HS-27A (cell line): Measurements from ENCODE around the gene HYAL3.
"Not testable (repeated sequence)": the region's sequence is repeated elsewhere in the genome, so short reads cannot be mapped to it uniquely, and the experiment has no call there.

Experiments used
- DNase-seq: peaks from one replicate; pipeline ENCODE4 v3.0.0-alpha.2; 2012; ENCODE audit warnings: low read depth, missing footprints

The HYAL3 gene

DNA sequence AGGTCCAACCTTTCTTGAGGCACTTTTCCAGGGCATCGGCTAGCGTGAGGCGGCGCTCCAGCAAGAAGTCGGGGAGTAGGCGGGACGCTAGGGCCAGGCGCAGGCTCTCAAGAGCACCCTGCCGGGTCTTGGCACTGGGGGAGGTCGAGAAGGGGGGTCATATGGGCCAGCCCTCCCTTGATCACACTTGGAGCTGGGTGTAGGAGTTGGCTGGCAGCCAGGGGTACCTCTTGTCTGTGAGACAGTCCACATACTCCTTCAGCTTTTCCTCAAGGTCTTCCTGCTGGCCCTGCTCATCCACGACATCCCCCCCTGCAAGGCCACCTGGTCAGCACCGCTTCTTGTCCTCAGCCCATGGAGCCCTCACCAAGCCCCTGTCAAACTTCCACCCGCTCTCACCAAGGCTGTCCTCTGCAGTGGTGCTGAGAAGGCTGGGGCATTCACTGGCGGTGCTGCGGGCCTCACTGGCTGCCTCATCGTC lies 9.0 kb downstream of the HYAL3 start:
- no peak for DNase-seq

DNA sequence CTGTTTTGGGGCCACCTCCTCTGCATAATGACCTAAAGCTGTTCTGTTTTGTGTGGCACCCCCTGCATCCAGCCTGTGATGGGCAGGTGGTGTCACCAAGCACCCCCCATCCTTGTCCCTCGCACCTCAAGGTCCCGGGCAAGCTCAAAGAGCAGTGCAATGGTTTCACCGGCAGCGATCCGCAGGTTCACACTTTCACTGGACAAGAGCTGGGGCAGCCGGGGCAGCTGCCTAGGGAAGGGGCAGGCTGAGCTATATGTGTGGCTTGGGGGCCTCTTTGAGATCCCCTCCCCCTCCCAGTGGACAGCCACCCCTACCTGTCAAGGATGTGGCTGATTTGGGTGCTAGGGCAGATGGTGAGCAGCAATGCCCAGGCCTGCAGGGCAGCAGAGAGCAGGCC lies 10.1 kb downstream of the HYAL3 start:
- no peak for DNase-seq

DNA sequence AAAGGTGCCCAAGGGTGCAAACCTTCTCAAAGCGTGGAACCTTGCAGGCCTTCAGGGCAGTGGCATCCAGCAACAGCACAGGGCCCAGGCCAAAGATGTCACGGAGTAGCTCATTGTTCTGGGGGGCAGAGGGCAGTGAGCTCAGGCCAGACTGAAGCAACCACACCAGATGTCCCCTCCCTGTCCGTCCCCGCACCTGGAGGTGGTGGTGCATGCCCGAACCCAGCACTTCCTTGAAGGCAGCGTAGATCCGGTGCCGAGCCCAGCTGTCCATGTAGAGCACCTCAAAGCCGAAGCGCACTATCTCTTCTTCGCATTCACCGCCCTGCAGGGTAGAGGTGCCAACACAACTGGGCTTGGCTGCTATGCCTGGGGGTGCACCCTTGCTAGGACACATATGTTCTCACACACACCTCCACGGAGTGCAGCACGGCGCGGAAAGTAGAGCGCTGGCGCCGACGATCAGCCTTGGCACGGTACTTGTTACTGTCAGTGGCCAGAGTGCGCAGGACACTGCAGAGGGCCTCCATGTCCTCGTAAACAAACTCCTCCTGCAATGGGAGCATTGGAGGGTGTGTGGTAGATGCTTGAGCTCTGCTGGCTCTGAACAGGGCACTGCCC lies 10.7 kb downstream of the HYAL3 start:
- DNase-seq, result no peak

DNA sequence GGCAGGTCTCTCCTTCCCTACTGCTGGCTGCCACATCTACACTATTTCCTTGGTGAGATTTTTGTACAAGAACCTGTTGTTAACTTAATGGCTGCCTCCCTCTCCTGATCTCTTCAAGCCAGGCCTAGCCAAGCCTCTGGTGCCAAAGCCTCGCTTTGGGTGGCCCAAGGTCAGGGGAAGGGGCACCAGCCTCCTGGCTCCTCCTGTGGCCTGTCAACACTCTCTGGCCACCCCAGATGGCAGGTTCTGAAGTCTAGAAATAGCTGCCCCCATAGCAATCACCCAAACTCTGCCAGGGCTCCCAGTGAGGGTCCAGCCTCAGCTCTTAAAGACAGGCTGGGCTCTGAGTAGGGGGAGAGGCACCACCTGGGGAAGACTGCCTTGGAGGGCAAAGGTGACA lies 11.9 kb downstream of the HYAL3 start:
- no peak for DNase-seq

DNA sequence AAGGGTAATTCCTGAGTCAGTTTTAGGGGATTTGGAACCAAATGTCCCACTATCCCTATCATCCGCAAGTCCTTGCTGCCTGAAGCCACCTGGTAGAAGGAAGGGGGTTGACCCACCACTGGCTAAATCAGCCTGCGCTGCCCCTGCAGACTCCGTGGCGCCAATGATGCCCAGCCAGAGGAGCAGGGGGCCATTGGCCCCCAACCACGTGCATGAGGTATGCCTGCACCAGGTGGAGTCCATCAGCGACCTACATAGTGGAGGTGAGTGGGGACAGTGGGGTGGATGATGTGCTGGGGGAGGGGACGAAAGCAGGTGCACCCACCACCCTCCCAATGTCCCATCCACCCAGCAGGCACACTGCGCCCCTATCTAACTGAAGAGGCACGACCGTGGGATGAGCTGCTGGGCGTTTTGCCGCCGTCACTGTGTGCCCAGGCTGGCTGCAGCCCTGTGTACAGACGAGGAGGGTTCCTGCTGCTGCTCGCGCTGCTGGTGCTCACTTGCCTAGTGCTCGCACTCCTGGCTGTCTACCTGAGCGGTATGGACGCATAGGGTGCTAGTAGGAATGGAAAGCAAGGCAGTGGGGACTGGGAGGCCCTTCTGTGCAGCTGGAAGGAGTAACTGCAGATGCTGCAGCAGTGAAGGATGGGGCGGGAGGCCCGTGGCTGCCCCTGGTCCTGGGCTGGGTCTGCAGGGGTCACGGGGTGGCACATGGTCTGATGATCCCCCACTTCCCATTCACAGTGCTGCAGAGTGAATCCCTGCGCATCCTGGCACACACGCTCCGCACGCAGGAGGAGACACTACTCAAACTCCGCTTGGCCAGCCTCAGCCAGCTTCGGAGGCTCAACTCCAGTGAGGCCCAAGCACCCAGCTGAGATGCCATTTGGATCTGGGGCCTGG lies 12.6 kb downstream of the HYAL3 start:
- DNase-seq, result no peak

DNA sequence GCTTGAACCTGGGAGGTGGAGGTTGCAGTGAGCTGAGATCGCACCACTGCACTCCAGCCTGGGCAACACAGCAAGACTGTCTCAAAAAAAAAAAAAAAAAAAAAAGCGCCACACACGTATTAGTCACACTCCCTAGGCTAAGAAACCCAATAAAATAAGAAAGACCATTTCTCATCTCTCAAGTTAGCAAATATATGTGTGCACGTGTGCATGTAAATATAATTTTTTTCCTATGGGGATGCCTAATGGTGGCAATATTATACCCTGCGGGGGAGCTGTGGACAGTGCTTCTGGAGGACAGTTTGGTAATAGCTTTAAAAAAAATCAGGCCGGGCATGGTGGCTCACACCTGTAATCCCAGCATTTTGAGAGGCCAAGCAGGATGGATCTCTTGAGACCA lies 15.1 kb downstream of the HYAL3 start:
- not testable (repeated sequence) for DNase-seq

DNA sequence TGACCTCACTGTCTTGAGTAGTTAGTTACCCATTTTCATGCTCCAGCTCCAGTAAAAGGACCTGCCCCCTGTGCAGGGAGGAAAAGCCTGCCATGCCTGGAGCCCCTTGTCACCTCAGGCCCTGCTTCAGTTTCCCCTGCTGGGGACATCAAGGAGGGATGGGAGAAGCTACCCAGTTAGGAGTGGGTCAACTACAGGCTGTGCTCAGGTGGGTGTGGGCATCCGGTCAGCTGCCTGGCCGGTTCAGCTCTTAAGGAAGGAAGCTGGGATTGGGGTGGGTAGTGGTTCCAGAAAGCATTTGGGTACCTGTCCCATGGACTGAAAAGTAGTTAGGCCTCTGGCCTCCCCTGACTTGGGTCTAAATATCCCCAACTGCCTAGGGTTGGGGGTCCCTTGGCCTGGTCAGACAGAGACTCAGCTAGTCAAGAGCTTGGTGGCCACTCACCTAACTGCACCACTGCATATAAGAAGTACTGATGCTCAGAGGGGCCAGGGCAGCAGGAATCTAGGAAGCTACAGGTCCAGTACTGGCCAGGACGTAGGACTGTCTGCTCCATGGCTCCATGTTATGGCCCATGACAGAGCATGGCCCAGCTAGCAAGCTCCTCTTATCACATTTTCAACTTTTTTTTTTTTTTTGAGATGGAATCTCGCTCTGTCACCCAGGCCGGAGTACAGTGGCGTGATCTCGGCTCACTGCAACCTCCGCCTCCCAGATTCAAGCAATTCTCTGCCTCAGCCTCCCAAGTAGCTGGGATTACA lies 19.8 kb downstream of the HYAL3 start:
- no peak for DNase-seq

DNA sequence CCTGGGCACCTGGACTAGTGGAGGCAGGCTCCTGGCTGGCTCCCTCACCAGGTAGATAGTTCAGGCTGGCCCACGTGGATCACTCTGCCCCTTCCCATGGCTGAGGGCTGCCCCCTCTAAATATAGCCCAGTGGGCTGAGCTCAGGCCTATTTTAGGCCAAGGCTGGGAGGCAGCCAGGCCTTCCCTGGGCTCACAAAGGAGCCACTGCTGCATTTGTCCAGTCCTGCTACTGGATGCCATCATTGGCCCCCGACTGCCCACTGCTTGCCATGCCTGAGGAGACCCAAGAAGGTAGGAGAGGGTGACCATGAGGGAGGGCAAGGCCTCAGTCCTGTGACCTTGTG lies 20.4 kb downstream of the HYAL3 start, which contains the start of gene LSMEM2:
TSS of gene LSMEM2 (plus strand) at position 208 of the 345 bp plus-strand sequence. CDS start at position 235, 27 bp downstream.
- no peak for DNase-seq

DNA sequence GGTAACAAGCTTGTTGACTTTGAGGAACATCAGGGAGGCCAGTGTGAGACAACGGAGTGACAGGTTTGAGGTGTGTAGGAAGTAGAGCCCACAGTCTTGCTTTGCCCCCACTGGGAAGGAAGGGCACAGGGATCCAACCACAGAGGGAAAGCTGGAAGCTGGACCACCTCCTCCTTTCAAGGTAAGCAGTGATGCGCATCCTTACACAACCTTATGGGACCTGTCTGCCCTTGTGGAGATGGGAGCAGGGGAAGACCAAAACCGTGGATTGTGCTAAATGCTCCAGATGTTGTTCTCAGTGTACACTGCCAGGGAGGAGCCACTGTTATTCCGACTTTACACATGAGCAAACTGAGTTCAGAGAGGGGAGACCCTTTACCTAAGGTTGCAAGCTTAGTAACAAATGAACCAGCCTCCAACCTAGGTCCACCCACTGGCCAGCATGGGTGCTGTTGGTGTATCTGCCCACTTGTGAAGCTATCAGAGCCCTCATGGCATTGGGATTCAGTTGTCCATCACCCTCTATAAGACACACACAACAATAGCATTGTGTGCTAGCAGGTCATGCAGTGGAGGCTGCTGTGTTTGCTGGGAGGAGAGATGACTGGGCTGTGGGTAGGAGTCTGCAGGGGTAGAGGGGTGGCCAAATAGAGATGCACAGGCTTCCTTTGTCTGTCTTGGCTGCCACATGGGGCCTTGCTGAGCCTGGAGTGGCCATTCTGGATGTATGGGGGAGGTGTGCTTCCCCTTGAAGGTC lies 20.9 kb downstream of the HYAL3 start:
- DNase-seq, result no peak

DNA sequence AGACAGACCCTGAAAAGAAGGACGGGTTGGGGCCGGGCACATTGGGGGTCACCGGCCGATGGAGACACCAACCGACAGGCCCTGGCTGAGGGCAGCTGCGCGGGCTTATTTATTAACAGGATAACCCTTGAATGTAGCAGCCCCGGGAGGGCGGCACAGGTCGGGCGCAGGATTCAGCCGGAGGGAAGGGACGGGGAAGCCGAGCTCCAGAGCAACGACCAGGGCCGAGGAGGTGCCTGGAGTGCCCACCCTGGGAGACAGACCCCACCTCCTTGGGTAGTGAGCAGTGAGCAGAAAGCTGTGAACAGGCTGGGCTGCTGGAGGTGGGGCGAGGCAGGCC lies 22.5 kb downstream of the HYAL3 start:
- DNase-seq, result no peak

DNA sequence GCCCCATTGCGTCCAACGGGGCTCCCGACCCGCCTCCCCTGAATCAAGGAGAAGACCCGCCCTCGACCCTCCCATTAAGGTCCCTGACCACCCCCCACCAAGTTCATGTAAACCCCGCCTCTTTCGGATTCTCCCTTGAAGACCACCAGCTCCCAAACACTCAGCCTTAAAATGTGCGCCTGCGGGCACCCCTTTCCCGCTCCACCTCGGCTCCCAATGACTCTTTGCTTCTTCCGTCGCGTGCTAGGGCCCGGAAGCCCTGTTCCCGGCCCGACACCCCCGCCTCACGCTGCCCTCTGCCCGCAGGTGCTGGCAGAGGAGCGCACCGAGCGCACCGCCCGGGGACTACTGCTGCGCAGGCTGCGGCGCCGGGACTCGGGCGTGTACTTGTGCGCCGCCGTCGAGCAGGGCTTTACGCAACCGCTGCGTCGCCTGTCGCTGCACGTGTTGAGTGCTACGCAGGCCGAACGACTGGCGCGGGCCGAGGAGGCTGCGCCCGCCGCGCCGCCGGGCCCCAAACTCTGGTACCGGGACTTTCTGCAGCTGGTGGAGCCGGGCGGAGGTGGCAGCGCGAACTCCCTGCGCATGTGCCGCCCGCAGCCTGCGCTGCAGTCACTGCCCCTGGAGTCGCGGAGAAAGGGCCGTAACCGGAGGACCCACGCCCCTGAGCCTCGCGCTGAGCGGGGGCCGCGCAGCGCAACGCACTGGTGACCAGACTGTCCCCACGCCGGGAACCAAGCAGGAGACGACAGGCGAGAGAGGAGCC lies 23.0 kb downstream of the HYAL3 start:
- no peak for DNase-seq

DNA sequence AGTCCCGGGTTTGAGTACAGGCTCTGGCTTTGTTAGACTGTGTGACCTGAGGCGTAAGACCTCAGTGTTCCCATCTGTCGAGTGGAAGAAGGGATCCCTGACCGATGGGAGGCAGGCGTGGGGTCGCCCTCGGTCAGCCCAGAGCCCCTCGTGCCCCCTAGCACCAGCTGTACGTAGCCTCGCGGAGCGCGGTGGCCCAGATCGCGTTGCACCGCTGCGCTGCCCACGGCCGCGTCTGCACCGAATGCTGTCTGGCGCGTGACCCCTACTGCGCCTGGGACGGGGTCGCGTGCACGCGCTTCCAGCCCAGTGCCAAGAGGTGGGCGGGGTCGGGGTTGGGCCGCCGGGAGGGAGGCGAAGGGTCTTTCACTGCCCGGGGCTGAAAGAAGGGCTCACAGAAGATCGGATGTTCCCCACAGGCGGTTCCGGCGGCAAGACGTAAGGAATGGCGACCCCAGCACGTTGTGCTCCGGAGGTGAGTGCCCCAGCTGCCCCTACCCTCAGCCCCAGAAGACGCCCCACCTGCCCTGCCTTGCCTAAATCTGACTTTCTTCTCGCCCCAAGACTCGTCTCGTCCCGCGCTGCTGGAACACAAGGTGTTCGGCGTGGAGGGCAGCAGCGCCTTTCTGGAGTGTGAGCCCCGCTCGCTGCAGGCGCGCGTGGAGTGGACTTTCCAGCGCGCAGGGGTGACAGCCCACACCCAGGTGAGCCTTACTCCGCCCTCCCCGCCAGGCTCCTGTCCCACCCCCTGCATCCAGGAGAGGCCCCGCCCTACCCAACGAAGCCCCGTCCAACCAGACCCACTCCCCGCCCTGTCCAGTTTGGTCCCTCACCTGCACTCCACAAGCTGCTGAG lies 23.8 kb downstream of the HYAL3 start:
- DNase-seq, result no peak

DNA sequence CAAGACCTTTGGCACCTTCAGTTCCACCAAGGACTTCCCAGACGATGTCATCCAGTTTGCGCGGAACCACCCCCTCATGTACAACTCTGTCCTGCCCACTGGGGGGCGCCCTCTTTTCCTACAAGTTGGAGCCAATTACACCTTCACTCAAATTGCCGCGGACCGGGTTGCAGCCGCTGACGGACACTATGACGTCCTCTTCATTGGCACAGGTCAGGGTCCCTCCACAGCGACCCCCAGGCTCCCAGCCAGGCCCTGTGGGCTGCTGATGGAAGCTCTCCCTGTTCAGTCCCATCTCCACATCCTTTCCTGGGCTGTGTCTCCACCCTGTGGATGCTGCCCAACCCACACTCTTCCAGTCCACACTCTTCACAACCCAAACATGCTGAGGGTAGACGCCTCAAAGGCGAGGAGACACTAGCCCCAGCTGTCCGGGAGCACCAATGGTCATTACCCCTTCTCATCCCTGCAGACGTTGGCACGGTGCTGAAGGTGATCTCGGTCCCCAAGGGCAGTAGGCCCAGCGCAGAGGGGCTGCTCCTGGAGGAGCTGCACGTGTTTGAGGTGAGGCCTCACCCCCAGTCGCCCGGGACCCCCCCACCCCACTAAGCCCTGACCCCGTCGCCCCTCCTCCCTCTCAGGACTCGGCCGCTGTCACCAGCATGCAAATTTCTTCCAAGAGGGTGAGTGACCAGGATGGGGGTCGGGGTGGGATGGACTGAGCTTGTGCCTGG lies 24.7 kb downstream of the HYAL3 start:
- DNase-seq, result no peak

DNA sequence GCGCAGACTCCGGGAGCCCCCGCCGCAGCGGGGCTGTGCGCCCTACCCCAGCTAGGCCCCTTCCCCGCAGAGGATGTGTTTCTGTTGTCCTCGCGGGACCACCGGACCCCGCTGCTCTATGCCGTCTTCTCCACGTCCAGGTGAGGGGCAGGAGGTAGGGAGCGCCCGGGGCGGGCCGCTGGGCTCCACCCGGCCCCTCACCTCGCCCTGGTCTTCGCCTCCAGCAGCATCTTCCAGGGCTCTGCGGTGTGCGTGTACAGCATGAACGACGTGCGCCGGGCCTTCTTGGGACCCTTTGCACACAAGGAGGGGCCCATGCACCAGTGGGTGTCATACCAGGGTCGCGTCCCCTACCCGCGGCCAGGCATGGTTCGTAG lies 25.5 kb downstream of the HYAL3 start:
- DNase-seq, result no peak

DNA sequence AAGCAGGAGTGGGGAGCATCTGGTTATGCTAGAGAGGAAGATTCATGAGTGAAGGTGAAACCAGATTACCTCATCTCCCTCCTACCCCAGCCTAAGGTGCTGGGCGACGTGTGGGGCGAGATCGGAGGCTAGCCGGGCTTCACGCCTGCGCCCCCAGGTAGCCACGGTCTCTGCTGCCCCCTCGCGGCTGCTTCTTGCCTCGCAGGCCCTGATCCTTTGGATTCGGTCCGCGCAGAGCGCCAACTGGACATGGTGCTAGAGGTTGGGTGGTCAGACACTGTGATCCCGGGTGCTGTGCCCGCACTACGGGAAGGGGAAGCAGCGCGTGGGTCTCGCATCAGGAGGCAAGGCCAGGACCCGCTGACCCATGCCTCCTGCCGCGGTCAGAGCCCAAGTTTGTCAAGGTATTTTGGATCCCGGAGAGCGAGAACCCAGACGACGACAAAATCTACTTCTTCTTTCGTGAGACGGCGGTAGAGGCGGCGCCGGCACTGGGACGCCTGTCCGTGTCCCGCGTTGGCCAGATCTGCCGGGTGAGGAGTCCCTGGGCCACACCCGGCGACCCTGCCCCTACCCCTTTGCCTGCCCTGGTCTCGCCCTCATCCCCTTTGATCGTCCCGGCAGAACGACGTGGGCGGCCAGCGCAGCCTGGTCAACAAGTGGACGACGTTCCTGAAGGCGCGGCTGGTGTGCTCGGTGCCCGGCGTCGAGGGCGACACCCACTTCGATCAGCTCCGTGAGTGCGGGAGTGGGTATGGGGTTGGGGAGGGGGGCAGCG lies 26.1 kb downstream of the HYAL3 start:
- no peak for DNase-seq

DNA sequence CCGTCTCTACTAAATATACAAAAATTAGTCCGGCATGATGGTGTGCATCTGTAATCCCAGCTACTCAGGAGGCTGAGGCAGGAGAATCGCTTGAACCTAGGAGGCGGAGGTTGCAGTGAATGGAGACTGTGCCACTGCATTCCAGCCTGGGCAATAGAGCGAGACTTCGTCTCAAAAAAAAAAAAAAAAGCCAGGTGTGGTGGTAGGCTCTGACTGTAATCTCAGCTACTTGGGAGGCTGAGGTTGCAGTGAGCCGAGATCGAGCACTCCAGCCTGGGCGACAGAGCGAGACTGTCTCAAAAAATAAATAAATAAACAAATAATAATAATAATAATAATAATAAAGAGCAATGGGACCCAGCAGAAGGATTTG lies 26.7 kb downstream of the HYAL3 start:
- not testable (repeated sequence) for DNase-seq

DNA sequence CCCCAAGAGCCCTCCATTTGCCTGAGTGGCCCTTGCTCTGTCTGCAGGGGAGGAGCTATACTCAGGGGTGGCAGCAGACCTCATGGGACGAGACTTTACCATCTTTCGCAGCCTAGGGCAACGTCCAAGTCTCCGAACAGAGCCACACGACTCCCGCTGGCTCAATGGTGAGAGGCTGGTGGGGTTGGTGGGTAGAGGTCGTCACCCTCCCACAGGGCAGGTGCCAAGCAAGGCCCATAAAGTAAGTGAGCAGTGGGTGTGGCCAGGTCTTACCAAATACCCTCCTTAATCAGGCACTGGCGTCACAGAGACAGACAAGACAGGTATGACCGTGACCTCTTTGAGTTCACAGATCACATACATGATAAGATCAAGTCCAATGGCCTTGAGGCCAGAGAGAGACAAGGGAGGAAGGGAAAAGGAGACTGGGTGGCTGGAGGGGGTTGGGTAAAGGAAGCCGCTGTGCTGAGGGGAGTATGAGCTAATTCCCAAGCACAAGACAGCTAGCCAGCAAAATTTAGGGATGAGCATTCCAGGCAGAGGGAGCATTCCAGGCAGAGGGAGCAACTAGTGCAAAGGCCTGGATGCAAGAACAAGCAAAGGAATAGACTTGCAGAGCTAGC lies 27.8 kb downstream of the HYAL3 start:
- DNase-seq, result no peak

DNA sequence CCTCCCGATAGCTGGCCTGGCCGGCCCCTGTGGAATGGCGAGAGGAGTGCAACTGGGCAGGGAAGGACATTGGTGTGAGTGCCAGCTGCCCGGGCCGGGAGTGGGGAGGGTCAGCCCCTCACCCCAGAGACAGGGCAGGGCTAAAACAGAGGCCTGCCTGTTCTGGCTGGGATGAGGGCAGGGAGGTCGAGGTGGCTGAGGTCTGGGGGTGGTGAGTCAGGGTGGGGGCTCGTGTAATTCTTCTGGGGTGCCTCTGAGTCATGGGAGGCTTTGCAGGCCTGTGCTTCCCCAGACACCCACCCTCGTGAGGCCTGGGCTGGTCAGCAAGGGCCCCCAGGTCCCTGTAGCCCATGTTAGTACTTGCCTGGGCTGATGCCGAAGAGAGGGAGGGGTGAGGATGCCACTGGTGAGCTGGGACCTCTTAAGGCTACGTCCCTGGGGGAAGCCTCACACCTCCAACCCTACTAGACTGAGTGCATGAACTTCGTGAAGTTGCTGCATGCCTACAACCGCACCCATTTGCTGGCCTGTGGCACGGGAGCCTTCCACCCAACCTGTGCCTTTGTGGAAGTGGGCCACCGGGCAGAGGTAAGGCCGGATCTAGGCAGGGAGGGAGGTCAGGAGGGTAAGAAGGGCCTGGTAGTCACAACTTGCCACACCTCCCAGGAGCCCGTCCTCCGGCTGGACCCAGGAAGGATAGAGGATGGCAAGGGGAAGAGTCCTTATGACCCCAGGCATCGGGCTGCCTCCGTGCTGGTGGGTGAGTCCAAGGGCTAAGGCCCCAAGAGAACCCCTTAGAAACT lies 28.6 kb downstream of the HYAL3 start:
- DNase-seq, result no peak
